Raji (cell line): ENCODE measurements around the gene KLRC4.

Source experiments
- POLR2A ChIP-seq: IDR thresholded peaks from 2 replicates; pipeline ENCODE4 v1.6.1; 2011; ENCODE audit warnings: low read depth, low read length, control low read depth; ENCODE audit not compliant: insufficient read depth

KLRC4 gene

DNA sequence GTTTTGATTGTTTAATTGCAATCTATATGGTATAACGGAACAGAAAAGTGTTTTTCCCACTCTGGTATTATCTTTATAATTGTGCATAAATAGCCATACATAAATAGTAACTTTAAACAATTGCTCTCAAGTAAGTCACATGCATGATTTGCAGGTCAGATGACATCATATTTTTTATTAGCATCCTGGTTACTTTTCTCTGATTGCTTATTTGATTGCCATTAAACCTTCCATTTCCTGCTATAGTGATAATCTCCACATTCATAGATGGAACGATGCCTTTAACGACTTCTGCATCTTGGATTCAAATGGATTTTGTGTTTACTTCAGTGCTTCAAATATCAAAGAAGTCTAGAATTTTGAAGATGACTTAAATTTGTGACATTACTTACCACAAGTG lies 16.3 kb downstream of the KLRC4 start:
- no peak for TF ChIP-seq POLR2A

DNA sequence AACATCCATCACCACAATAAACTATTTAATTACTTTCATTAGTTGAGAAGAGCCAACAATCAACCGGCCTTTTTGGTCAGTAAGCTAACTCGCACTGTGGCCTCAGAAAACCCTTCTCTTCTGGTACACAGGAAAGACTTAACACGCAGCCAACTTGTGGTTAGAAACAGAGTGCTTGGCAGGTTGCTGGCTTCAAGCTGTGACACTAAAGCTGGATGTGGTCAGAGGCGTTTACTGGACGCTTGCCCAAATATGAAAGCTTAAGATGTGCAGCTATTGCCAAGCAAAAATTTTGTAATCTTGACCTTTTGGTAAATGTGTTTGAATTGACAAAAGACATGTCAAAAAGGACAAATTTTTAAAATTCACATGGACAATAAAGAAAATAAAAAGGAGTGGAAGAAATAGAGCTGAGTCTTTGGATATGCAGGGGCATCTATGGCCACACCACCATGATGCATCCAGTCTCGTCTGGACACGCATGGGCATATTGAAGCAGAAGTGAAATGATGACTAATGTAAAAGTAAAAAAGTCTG lies 17.1 kb downstream of the KLRC4 start:
- no peak for TF ChIP-seq POLR2A

DNA sequence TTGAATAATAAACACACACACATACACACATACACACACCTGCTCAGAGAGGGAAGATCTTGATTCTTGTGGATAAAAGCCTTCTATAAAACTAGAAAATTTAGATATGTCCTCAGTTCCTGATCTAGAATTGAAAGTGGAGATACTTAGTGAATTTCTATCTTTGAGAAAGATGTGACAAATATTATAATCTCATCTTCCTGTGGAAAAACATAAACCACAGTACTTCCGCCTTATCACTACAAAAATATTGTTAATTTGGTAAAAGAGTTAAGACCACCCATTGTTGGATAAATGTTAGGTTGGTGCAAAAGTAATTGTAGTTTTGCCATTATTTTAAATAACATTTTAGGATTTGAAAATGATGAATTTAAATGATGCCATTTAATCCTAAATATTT lies 19.7 kb downstream of the KLRC4 start, which contains the start of gene KLRK1:
Gene KLRK1, minus strand, starts transcription at position 138 of the 400 bp plus-strand sequence. CDS start 1,231 bp downstream, outside the sequence.
- TF ChIP-seq POLR2A = no peak

DNA sequence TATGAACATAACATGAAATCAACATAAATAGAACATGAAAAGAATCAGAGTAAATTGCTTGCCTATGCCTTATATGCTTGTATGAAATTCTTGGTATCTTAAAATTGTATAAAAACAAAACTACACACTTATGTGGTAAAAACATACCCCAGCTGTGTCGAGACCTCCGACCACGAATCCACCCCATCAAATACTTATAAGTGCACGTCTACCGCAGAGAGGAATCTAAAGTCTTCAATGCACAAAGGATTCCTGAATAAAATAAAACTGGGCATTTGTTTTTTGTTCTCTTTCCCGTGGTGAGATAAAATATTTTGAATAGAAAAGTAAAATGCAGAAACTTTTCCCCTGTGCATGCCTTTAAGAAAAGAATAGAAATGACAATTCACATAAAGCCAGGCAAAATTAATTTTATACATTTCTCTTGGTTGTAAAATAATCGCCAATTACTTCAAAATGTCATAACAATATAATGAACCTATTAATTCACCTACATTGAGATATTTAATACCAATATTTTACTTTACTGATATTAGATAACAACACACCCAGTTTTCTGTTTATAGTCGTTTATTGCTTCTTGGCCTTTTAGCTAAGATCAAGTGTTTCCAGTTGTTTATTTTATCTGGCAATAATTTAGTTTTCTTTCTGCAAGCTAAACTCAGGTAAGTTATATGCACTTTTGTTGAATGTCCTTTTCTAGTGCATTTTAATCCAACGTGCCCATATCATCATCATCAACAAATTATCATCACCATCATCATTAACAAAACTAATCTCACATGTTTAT lies 20.7 kb downstream of the KLRC4 start:
- TF ChIP-seq POLR2A = no peak

DNA sequence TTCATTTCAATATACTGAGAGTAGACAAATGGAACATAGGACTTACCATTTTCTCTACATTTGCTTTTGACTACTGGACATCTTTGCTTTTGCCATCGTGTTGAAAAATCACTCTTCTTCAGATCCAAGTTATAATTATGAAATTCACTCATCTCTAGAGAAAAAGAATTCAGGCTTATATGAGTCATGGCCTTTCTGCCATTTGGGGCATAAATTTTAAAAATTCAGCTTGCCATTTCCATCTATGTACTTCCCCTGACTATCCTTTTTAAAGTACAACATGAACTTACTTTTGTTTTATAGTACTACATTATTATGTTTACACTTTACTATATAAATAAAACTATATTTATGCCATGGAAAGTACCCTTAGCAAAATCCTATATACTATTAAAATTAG lies 22.7 kb downstream of the KLRC4 start:
- TF ChIP-seq POLR2A = no peak

- no peak for TF ChIP-seq POLR2A
Measured at GRCh38 chr12:10385166-10385613, 24.4 kb downstream of the KLRC4 start.

GRCh38 chr12:10384191-10384590 lies 25.4 kb downstream of the KLRC4 start:
- no peak for TF ChIP-seq POLR2A

DNA sequence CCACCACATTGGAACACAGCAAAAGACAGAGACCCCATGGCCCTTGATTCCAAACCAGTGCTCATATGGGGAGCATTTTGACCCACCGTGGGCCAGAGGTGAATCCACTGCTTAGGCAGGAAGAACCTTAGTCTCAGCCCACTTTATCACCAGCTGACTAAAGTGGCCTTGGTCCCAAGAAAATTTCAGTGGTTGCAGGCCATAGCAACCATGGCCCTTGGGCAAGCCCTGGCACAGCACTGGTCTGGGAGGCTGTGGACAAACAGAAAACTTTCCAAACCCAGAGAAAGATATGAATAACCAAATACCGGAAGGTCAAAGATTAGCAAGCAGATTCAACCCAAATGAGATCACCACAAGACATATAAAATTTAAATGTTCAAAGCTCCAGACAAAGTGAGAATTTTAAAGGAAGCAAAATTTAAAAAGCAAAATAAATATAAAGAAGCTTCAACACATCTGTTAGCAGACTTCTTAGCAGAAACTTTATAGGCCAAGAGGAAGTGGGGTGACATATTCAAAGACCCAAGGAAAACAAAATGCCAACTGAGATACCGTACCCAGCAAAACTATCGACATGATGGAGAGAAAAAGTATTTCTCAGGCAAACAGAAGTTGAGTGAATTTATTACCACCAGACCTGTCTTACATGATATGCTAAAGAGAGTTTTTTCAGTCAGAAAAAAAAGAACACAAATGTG lies 27.5 kb downstream of the KLRC4 start:
- TF ChIP-seq POLR2A = no peak

DNA sequence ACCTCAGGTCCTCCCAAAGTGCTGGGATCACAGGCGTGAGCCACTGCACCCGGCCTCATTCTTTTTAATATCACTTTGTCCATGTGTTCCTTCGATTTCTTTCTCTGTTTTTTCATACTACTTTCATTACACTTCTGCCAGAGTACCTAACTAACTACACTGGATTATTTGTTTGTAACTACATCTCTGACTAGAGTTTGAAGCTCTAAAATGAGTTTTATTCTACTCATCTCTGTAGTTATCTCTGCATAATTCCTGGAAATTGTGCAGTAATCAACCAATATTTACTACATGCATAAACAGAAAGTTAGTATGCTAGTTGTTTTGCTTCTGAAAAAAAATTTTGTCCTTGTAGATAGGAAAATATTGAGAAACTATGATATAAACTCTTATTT lies 34.9 kb downstream of the KLRC4 start:
- no peak for TF ChIP-seq POLR2A

DNA sequence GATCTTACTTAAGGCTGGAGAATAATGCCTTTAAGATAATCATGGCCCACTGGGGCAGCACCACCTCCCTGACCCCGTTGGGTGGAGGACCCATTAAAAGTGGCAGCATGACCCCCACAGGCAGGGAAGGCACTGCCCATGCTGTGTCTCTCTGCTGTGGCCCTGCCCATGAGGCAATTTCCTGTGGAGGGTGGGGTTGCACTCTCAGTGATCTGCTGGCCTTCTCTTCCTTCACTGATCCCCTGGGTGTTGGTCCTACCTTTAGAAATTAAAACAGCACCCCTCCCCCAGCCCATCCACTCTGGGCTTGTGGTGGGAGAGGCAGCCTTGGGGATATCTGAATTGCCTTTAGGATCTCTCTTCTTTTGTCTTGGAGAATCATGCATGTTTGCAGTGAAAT lies 37.0 kb downstream of the KLRC4 start:
- no peak for TF ChIP-seq POLR2A

GRCh38 chr12:10369557-10370415 lies 39.8 kb downstream of the KLRC4 start:
- no peak for TF ChIP-seq POLR2A

DNA sequence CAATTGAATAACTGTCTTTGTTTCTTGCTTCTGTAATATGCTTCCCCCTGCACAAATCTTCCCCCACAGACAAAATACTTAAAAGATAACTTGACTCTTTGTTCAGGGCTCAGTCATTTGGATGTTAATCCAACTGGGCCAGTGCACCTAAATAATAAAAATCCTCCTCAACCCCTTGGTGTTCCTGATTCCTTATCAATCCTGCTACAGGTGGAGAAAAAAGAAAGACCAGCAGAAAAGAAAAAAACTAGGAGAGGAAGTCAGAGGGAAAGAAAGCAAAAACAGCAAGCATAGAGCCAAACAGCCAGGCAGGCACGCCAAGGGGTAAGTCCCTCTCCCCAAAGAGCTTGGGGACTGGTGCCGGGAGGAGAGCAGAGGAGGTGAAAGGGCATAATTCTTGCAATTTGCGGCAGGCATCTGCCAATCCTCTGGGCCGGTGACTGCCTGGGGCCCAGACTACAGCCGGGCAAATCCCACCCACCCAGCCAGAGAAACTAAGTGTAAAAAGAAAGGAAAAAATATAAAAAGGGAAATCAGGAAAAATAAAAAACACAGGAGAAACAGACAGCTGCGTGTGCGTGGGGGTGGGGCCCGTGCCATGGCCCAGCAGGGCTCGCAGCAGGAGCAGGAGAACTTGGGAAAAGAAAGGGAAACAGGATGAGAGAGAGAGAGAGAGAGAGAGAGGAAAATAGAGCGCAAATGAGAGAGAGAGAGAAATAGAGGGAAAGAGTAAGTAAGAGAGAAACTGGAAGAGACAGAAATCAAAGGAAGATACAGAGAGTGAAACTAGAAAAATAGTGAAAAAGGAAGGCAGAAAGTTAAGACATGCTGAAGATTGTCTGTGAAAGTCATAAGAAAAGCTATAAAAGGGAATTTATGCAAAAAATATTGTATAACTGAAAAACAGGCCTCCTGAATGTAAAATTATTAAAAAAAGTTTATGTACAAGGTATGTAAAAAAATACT lies 41.1 kb downstream of the KLRC4 start:
- no peak for TF ChIP-seq POLR2A

DNA sequence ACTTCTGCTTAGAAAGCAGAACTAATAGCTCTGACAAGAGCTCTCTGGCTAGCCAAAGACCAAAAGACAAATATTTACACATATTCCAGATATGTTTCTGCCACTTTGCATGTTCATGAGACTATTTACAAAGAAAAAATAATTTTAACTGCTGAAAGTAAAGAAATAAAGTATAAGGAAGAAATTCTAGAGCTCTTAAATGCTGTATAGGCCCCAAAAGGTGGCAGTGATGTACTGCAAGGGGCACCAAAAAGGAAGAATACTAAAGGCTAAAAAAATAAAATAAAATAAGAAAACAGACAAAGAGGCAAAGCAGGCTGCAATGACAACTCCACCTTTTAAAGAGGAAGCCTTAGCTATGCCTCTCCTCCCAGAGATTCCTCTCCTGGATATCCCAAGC lies 42.7 kb downstream of the KLRC4 start:
- no peak for TF ChIP-seq POLR2A
